ENCODE measurements around the gene BAG3.

- TF ChIP-seq WHSC1 (IDR thresholded peaks at IDR 0.05; ENCODE audit: low read length) (no peak), ZNF133 (CRISPR knock-in tag; IDR thresholded peaks at IDR 0.05) (no peak), HOXB6 (CRISPR knock-in tag; IDR thresholded peaks at IDR 0.05; ENCODE audit: borderline replicate concordance) (no peak)
- TF ChIP-seq, protein P1, sequence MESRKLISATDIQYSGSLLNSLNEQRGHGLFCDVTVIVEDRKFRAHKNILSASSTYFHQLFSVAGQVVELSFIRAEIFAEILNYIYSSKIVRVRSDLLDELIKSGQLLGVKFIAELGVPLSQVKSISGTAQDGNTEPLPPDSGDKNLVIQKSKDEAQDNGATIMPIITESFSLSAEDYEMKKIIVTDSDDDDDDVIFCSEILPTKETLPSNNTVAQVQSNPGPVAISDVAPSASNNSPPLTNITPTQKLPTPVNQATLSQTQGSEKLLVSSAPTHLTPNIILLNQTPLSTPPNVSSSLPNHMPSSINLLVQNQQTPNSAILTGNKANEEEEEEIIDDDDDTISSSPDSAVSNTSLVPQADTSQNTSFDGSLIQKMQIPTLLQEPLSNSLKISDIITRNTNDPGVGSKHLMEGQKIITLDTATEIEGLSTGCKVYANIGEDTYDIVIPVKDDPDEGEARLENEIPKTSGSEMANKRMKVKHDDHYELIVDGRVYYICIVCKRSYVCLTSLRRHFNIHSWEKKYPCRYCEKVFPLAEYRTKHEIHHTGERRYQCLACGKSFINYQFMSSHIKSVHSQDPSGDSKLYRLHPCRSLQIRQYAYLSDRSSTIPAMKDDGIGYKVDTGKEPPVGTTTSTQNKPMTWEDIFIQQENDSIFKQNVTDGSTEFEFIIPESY (CRISPR knock-in tag; IDR thresholded peaks at IDR 0.05) = no peak
Measured at GRCh38 chr10:119637631-119638030, 13.5 kb upstream of the BAG3 start.
